Measurements from ENCODE around the gene CFAP298. TPM values are rescaled to one million over a fixed set of nuclear protein-coding genes. Genes with fewer than 3 reads are reported as not detected.

The CFAP298 gene
- total and polyA plus RNA-seq, 2 donors (not counting 3 experiments of a cell fraction or from before 2014, with no cell fraction given) = 17.6 to 44.1 TPM

DNA sequence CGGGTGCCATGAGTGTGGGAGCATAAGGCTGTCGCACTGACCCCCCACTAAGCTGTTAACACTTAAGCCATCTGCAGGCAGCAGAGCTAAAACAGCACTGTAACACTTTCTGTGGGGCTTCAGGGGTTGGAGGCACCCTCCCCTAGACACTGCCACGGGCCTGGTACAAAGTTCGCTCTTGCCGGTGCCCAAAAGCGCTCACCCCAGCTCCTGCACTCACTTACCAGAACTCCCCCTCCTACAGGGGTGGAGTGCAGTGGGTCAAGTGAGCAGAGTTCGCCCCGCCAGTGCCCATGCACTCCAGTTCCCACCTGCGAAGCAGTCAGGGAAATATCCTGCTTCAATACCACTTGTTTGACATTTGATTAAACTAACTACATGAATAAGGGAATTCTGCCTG, 46.3 kb upstream of the CFAP298 start:
- Histone ChIP-seq H3K9me1 (replicated peaks; ENCODE audit: control insufficient read depth, extremely low read depth, insufficient read depth, low read length) (no peaks in the 10 kb centered on the region), H3K36me3 (ENCODE audit: control insufficient read depth in 2 of 2, extremely low read depth in 1 of 2, insufficient read depth in 2 of 2, low read length in 2 of 2) (peaks cover 3 to 4% of the 10 kb centered on the region in 2 experiments), H3K9me3 (replicated peaks; ENCODE audit: control insufficient read depth, insufficient read depth, low read length) (no peaks in the 10 kb centered on the region), H3K4me3 (replicated peaks in 1 of 3; ENCODE audit: insufficient read depth in 1 of 3, low read depth in 1 of 3, low read length in 3 of 3) (no peak overlapping the region), H4K20me1 (replicated peaks; ENCODE audit: control insufficient read depth, extremely low read depth, insufficient read depth, low read length) (no peaks in the 10 kb centered on the region), H3K27ac (ENCODE audit: insufficient read depth, low read depth, low read length) (no peak overlapping the region), H3K4me1 (ENCODE audit: control insufficient read depth, extremely low read depth, insufficient read depth, low read length) (no peaks in the 10 kb centered on the region), H3K4me2 (ENCODE audit: insufficient read depth, low read length) (no peak overlapping the region), H3K79me2 (ENCODE audit: control insufficient read depth, insufficient read depth, low read length) (no peaks in the 10 kb centered on the region), H3K27me3 (ENCODE audit: control insufficient read depth in 2 of 2, insufficient read depth in 2 of 2, low read length in 2 of 2) (no peaks in the 10 kb centered on the region), H2AFZ (ENCODE audit: low read depth, low read length) (no peak overlapping the region), H3K9ac (replicated peaks; ENCODE audit: extremely low read depth, insufficient read depth, low read length) (no peak overlapping the region)
- dilution Hi-C loops (cut with MboI; ENCODE audit: extremely low pct_ligation_motif_present, low sequenced_read_pairs) = no loop called here
- FAIRE-seq = no peak
- POLR2A ChIA-PET = no interaction called here
- no TSS peak for BruUV-seq (replicated peaks)
- DNase-seq (ENCODE audit: low read depth, low spot score) = no peak
- CTCF ChIA-PET = interaction anchor here (1.6 to 4.5 kb wide), 2 partner anchors 15 to 167 kb away, joined by 5 to 15 read pairs; no protein-coding TSS in a partner anchor
- TF ChIP-seq CTCF (IDR thresholded peaks at IDR 0.05; ENCODE audit: extremely low read depth in 1 of 2, insufficient read depth in 1 of 2, low read depth in 1 of 2, low read length in 2 of 2) (no peak), FOS (IDR thresholded peaks at IDR 0.05; ENCODE audit: borderline replicate concordance, insufficient read depth, low read length) (no peak), POLR2AphosphoS5 (IDR thresholded peaks at IDR 0.05; ENCODE audit: insufficient read depth, low read depth, low read length) (no peak), MYC (IDR thresholded peaks at IDR 0.05; ENCODE audit: low read depth, low read length) (no peak), EZH2 (IDR thresholded peaks at IDR 0.05; ENCODE audit: borderline replicate concordance, low read depth, low read length, severe bottlenecking) (no peak), GATA2 (IDR thresholded peaks at IDR 0.05; ENCODE audit: insufficient read depth, insufficient read length, low read depth, low read length) (no peak), JUN (IDR thresholded peaks at IDR 0.05; ENCODE audit: borderline replicate concordance, insufficient read depth, insufficient read length, low read depth) (no peak), POLR2A (IDR thresholded peaks at IDR 0.05; ENCODE audit: low read depth, low read length) (no peak)
- TF ChIP-seq, protein P1, sequence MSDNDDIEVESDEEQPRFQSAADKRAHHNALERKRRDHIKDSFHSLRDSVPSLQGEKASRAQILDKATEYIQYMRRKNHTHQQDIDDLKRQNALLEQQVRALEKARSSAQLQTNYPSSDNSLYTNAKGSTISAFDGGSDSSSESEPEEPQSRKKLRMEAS (IDR thresholded peaks at IDR 0.05; ENCODE audit: insufficient read depth, insufficient read length) = no peak
- intact Hi-C loops (cut with micrococcal nuclease) = no loop called here

Data from endothelial cell of umbilical vein (primary cell).